GM21390 (cell line): ENCODE data around the gene PARD3.
"Not testable (repeated sequence)": the region's sequence is repeated elsewhere in the genome, so short reads cannot be mapped to it uniquely, and the experiment has no call there.

ENCODE experiments used
- ATAC-seq: cut with Tn5 transposase; IDR thresholded peaks from one replicate; pipeline ENCODE4 v1.9.1; 2021; ENCODE audit not compliant: unreplicated experiment

Gene PARD3

DNA sequence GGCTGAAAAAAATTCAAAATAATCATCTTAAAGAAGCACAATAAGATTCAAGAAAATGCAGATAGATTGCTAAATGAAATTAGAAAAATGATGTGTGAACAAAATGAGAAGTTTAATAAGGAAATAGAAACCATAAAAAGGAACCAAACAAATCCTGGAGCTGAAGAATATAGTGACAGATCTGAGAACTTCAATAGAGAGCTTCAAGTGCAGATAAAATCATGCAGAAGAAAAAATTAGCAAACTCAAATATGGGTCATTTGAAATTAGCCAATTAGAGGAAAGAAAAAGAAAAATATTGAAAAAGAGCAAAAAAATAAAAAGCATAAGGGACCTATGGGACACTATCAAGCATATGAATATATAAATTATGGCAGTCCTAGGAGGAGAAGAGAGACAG, 720.1 kb downstream of the PARD3 start:
- ATAC-seq, result no peak

DNA sequence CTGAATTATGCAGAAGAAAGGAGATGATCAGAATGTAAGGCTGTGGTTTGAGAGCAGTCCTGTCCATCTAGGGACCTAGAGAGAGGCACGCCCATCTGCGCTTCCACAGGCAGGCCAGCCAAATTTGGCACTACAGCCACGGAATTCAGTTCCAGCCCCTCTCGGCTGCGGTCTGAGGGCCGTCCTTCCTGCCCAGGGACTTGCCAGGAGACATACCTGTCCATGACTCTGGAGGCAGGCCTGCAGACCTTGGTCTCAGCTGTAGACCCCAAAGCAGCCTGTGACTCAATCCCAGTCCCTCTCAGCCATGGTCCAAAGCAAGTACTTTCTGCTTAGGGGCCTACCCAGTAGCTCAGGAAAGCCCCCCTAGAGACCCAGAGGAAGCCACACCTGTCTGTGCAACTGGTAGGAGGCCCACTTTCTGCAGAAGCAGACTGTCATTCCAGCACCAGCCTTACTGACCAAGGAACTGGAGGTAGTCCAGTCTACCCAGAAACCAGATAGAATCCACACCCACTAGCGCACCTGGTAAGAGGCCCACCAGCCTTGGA, 720.9 kb downstream of the PARD3 start:
- no peak for ATAC-seq

DNA sequence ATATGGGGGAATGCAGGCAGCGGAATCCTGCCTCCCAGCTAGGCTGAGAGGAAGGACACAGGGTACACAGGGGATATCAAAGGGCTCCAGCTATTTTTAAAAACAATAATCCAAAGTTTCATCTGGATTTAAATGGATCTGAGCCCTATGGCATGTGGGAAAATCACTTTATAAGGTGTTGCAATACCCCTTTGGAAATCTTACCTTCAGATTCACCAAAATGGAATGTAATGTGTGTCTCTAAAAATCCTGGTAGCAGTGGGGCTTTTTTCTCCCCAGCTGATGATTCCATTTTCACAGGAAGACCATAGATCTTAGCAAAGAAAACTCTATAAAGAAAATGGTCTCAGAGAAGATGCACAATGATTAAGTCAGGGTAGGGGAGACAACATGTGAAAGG, 722.2 kb downstream of the PARD3 start:
- no peak for ATAC-seq

DNA sequence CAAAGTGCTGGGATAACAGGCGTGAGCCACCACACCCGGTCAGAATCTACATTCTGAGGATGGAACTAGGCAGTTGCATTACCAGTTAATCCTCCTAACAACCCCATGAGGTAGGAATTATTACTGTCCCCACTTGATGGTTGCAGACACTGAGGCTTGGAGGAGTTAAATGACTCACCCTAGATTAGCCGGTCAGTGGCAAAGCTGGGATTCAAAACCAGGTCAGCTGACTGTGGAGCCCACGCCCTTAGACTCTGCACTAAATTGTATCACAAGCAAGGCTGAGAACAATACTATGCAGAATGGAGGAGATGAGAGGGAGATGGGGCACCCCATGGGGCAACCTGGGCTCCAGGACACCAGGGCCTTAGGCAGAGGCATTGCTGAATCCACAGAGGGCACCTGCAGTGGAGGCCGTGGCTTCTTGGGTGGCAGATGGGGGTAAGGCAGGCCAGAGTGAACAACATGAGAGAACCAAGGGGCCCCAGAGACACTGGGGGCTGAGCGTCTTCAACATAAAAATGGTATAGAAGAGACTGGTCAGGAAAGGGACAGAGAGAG, 723.4 kb downstream of the PARD3 start:
- no peak for ATAC-seq

DNA sequence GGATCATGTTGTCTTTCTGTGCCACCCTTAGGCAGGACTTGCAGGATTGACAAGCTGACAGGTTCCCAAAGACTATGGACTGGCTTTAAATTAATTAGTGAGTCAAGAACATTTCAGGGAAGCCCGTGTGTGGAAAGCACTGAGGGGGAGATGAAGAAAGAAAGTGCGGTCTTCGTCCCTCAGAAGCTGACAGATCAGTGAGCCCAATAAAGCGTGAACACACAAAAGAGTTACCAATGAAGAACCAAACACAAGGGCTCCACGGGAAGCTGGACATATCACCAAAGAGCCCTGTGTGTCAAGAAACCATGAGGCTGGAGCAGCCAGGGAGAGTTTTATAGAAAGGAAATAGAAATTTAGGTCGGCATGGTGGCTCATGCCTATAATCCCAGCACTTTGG, 725.8 kb downstream of the PARD3 start:
- no peak for ATAC-seq

DNA sequence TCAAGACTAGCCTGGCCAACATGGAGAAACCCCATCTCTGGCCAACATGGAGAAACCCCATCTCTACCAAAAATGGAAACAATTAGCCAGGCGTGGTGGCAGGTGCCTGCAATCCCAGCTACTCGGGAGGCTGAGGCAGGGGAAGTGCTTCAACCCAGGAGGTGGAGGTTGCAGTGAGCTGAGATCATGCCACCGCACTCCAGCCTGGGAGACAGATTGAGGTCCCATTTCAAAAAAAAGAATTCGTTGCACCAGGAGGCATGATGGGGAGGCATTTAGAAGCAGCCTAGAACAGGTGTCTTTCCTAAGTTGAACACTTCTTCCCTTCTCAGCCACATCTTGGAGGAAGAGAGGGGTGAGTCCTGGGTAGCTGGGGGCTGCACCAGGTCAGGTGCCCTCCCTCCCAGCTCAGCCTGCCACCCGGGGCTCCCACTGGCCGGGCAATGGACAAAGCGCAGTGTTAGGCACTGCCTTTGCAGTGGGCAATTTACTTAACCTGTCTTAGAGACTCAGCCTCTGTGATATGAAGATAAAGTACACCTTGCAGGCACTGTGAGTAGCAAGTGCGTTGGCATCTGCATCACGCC, 726.8 kb downstream of the PARD3 start:
- ATAC-seq, result no peak

DNA sequence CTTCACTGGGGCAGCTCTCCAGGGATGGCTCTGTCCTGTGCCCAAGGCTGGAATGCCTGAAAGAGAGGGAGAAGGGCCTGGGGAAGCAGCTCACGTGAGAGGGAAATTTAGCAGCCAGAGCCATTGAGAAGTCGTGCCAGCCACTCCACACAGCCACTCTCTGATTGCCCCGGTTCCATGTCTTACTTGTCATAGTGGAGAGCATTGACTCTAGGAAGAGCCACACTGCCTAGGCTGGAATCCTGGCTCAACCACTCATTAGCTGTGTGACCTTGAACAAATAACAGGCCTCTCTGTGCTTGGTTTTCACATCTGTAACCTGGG, 728.0 kb downstream of the PARD3 start:
- no peak for ATAC-seq

DNA sequence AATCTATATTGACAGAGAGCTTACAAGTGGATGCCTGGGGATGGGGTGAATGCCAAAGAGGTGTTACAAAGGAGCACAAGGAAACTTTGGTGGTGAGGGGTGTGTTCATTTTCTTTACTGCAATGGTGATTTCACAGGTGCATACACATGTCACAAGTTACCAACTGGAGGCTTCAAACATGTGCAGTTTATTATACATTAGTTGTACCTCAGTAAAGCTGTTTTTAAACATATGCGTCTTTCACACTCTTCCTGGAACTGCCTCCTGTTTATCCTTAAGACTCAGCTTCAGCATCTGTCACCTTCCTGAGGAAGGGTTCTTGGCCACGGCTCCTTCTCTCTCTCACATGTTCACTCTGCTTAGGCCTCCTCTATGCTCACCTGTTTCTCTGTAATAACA, 731.5 kb downstream of the PARD3 start:
- ATAC-seq, result no peak

DNA sequence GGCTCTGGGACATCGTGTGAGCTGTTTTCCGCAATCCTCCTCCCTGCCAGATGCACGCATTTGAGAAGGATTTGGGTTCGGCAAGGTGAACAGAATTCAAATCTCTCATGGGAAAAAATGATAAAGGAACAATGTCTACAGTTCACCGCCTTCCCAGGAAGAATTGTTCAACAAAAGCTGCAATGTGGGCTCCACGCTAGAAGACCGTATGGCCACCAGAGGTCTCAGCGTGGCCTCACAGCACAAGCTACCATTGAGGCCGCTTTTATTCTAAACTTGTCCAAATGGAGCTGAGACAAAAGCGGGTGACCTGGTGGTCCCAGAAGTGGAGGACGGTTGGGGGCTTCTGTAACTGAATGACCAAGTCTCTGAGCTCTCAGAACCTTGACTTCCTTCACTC, 733.1 kb downstream of the PARD3 start:
- no peak for ATAC-seq

DNA sequence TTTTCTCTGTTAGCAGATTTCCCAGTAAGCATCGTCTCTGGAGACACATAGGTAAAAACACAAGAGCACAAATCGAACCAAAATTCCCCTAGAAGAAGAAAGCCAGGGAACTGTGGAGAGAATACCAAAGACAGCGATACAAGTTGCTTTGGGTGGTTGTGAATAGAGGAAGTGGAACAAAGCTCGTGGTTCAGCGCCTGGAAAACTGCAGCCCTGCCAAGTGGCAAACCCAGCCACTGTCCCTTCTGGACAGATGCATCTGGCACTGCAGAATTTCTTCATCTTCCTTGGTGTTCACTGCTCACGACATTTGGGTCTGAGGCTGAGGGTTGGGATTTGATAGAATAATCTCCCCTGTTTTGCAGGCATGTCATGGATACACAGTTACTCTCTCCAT, 733.8 kb downstream of the PARD3 start:
- ATAC-seq, result no peak

DNA sequence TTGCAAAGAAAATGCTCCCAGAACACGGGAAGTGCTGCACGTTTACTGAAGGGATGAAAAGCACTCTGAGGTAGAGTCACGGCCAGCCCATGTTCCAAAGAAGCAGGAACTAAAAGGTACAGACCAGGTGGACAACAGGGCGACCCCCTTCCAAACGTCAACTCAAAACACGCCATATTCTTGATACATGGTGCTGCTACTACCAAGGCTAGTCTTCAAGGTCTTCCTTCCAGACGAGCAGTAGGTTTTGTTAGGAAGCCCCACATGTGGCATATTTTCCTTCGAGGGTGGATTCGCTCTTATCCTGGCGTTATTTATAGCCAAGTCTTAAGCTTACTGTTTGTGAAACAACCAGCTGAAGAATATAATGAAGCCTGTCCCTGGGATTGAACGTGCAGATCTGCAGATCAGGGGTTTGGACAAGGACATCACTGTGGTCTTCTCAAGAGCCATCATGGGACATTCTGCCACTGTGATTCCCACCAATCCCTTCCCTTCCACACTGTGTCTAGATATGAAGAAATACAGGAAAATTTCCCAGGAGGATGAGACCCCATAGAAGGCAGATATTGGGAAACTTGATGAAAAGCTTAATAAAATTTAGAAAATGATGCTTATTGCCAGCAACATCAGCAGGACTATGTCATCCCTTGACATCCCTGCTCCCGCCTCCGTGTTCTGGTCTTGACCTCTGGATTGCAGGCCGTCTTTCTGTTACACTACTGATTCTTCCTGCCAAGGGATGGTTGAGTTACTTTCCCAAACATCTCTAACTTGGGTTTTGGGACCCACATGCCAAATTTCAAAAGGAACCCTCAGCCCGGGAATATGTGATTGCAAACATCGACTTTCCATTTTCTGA, 734.4 kb downstream of the PARD3 start:
- no peak for ATAC-seq

DNA sequence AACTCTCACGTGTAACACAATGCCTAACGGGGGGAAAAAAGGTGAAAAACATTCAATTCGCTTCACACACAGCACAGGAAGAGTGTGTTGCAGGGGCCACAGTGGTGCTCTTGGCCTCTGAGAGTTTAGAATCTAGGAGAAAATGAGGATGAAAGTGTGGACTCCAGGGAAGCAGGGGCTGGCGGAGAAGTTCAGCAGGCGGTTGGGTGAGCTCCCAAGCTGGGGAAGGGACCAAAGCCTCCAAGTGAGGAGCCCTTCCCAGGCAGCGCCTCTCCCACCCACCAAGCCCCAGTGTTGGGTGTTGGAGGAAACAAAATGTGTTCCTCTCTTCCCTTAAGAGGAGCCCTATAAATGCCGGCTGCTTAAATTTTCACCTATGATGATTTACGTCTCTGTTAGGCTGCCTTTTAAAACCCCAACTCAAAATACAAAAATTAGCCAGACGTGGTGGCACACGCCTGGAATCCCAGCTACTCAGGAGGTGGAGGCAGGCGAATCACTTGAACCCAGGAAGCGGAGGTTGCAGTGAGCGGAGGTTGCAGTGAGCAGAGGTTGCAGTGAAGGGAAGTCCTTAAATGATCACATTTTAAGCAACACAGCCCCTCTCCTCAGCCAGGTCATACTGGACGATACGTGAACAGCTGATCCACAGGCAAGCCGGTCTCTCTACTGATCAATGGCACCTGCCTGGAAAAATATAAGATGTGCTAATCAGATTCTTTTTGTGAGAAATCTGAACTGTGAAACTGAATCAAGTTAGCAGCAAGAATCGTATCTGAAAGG, 735.2 kb downstream of the PARD3 start:
- ATAC-seq, result no peak

DNA sequence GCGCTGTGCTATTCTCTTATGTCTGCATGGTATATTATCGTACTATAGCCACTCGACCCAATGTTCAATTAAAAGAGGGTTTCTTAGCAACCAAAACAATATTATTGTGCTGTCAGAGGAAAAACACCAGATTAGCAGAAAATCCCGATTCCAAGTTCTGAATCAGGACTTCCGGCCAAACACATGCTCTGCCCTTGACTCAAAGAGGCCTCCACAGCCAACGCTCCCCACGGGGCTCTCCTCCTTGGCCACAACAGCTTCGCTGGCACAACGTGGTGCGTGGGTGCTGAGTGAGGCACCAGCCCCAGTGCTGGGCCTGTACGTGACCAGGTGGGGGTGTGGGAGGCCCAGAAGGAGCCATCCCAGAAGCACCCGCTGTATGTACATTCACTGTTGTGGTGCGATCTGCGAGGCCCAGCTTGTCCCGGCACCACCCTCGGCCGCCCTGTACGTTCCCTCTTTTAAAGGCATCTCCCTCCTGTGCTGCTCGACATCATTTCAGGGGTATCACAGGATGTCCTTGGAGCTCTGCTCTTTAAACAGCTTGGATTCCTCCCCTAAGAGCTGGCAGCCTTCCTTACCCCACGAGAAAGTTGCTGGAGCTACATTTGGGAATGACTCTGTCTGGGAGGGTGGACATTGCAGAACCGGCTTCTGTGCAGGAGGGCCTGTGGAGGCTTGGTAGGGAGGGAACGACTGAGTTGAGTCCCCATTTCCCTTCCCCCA, 736.2 kb downstream of the PARD3 start:
- no peak for ATAC-seq

DNA sequence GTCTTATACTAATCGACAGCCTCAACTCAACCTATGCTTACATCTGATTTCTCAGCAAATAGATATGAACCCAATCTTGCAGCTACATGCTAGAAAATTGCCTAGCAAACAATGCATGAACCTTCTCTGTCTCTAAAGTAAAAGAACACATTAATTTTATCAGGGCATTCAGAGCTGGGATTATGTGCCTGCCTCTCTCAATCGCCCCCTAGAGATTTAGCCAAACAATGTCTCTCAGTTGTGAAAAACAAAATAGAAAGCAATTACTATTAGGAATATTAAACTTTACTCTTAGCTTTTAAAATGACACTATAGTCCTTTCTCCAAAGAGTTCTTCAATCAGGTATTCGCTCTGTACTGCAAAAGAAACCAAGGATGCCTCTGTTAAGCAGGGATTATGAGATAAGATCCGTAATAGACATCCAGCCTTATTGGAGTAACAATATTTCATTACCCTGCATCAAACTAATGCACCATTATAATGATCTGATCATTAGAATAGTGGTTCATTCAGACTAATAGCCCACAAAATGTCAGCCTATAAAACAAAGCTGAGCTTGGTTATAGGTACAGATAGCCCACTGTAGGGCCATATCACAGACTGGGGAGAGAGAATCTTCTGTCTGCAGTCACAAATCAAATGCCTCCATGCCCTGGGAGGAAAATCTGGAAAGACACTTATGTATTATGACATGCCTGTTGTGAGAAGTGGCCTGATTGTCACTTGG, 736.9 kb downstream of the PARD3 start:
- no peak for ATAC-seq

DNA sequence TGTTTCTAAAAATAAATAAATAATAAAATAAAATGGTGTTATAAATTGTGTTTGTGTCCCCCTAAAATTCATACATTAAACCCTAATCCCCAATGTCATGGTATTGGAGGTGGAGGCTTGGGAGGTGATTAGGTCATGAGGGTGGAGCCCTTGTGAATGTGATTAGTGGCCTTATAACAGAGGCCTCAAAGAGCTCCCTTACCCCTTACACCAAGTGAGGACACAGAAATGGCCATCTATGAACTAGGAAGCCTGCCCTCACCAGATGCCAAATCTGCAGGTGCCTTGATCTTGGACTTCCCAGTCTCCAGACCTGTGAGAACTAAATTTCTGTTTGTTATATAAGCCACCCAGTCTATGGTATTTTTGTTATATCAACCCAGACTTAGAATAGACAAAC, 738.7 kb downstream of the PARD3 start:
- ATAC-seq, result no peak

DNA sequence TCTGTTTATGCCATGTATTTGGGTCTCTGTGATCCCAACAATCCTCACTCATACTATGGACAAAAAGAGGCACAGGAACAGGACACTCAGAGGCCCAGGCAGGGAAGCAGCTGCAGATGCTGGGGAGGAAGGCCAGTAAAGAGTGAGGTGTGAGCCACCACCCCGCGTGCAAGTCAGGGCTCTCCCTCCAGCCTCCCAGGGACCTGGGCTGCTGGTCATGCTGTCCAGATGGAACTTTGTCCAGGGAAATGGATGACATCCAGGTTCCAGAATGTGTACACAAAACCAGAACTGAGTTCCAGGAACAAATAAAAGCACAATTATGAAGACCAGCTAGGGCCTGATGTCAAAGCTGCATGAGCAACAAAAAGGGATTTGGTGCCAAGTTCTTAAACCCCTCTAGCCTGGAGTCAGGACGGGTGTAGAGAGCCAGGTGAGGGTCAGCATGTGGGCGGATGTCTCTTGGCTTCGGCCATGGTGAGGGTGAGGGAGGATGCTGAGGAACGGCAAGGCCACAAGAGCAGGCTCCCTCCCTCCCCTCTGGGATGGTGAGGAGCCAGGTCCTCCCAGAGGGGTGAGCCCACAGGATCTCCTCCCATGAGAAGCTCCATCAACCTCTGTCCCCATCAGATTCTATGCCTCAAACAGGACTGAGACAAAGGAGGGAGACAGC, 739.7 kb downstream of the PARD3 start:
- no peak for ATAC-seq

DNA sequence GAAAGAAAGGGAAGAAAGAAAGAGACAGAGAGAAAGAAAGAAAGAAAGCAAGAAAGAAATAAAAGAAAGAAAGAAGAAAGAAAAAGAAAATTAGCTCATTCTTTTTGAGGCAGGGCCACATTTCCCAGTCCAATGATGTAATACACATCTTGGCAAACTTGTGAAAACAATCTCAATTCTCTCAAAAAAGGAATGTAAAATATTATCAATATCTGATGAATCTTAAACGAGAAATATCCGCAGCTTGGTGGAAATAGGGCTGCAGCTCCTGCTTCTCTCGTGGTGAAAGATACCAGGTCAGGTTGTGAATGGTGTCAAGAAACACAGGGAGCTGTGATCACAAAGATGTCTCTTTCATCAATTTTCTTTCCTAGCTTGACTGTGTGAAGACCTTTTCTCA, 741.0 kb downstream of the PARD3 start:
- no peak for ATAC-seq

DNA sequence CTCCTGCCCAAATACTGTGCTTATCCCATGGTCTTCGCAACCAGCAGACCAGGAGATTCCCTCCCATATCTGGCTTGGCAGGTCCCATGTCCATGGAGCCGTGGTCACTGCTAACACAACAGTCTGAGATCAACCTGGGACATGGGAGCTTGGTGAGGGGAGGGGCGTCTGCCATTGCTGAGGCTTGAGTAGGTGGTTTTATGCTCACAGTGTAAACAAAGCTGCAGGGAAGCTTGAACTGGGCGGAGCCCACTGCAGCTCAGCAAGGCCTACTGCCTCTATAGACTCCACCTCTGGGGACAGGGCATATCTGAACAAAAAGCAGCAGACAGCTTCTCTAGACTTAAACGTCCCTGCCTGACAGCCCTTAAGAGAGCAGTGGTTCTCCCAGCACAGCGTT, 747.4 kb downstream of the PARD3 start:
- ATAC-seq, result not testable (repeated sequence)

DNA sequence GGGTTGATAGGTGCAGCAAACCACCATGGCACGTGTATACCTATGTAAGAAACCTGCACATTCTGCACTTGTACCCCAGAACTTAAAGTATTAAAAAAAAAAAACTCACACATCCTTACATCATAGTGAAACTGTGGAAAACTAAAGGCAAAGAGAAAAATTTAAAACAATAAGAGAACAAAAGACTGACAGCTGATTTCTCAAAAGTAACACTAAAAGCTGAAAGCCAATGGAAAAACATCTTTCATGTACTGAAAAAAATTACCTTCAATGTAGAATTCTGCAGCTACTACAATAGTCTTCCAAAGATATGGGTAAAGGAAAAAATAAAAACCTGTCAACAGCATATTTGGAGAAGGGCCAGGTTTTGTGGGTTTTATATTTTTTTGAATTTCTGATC, 751.5 kb downstream of the PARD3 start:
- ATAC-seq, result no peak

DNA sequence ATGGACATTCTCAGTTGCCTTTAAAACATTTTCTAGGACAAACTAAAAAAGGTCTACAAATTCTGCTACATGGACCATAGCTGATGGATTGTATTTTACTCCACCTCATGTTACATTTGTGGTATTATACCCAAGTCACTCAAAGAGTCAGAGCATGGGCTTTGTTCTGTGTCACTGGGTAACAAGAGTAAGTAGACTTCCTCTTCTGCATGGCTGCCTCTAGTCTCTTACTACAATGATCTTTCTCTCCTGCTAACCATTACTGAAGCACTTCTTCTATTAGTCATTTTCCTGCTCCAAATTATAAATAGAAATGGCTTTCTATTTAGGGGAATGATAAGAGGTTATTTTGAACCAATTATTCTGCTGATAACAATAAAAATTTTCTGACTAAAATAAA, 753.3 kb downstream of the PARD3 start:
- ATAC-seq, result no peak
